ENCODE data around the gene SLC5A5. TPM values are rescaled to one million over a fixed set of nuclear protein-coding genes. Genes with fewer than 3 reads are reported as not detected.

SLC5A5 gene
- polyA plus RNA-seq, 1 of the 3 experiments (the other 2 are of a cell fraction), result 0.02 TPM

DNA sequence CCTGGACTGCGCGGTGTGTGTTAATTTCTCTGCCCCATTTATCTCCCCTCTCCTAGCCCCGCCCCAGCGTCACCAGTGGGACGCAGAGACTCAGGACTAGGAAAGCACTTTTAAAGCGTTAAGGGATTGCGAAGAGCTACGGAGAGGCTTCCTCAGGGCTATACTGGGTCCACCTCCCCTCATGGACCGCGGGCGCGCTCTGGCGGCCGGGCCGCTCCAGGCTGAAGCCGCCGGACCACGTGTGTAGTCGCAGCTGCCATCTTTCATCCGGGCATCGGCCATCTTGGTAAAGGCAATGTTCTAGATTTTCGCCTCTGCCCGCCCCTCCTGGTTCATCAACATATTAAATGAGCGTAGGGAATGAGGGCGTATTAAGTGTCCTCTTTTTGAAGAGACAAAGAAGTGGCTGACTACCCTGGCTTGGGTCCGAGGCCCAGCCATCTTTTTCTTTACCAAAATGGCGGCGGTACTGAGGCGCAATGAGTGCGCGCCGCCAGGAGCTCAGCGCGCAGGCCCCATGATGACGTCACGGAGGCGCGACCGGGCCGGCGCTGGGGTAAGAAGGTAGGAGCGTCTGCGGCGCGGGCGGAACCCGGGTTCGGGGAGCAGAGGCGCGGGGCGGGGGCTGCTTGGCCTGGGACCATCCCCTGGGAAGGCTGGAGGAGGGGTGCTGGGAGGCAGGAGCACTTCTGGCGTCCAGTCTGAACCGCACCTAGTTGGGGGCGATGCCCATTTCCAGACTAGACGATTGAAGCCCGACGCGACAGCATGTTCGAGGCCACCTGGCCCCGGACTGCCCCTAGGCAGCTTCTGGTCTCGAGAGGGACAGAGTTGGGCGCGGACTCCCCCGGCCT, 61.0 kb downstream of the SLC5A5 start, which contains the start of gene CCDC124 (continued):
- TF ChIP-seq POLR2AphosphoS5 (IDR thresholded peaks at IDR 0.05; ENCODE audit: low read depth, low read length) (peak; percentile 88), SIN3A (IDR thresholded peaks at IDR 0.05; ENCODE audit: borderline replicate concordance, low read depth, low read length) (no peak), USF1 (IDR thresholded peaks at IDR 0.05; ENCODE audit: borderline replicate concordance, low read depth) (peak; percentile 95), RXRA (IDR thresholded peaks at IDR 0.05; ENCODE audit: borderline replicate concordance, low read depth) (no peak)
- TF ChIP-seq, protein P1, sequence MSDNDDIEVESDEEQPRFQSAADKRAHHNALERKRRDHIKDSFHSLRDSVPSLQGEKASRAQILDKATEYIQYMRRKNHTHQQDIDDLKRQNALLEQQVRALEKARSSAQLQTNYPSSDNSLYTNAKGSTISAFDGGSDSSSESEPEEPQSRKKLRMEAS (IDR thresholded peaks at IDR 0.05; ENCODE audit: low read depth), result peak; percentile 97
- TF ChIP-seq, protein P2, sequence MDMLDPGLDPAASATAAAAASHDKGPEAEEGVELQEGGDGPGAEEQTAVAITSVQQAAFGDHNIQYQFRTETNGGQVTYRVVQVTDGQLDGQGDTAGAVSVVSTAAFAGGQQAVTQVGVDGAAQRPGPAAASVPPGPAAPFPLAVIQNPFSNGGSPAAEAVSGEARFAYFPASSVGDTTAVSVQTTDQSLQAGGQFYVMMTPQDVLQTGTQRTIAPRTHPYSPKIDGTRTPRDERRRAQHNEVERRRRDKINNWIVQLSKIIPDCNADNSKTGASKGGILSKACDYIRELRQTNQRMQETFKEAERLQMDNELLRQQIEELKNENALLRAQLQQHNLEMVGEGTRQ (IDR thresholded peaks at IDR 0.05; ENCODE audit: borderline replicate concordance, low read depth, low read length), result no peak; the same call in 1 of the 2 replicates
- TF ChIP-seq, protein P3, sequence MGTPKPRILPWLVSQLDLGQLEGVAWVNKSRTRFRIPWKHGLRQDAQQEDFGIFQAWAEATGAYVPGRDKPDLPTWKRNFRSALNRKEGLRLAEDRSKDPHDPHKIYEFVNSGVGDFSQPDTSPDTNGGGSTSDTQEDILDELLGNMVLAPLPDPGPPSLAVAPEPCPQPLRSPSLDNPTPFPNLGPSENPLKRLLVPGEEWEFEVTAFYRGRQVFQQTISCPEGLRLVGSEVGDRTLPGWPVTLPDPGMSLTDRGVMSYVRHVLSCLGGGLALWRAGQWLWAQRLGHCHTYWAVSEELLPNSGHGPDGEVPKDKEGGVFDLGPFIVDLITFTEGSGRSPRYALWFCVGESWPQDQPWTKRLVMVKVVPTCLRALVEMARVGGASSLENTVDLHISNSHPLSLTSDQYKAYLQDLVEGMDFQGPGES (IDR thresholded peaks at IDR 0.05; ENCODE audit: low read depth, low read length), result no peak

DNA sequence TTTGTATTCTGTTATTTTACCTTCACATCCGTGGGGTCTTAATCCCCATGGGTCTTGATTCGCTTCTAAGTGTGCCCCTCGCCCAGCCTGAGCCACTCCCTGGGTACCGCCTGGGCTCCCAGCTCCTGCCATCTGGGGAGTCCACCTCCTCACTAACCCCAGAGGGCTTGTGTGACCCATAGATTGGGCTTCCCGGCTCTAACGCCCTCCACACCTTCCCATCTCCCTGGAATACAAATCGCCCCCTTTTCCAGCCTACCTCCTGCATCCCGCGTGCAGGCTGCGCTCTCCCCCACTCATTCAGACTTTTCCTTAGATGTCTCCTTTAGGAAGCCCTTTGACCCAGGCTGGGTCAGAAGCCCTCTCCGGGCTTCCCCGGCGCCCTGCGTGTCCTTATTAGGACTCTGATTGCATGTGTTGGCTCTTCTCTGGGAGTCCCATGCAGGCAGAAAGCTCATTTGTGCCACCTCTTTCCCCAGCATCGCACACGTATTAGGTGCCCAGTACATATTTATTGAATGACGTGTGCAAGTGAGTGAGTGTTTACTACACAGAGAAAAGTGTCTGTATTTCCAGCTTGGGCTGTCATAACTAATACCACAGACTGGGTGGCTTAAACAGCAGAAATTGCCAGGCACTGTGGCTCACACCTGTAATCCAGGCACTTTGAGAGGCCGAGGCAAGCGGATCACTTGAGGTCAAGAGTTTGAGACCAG, 61.8 kb downstream of the SLC5A5 start:
- Histone ChIP-seq H4K20me1 (ENCODE audit: insufficient read depth) (peaks cover 6% of the 10 kb centered on the region; the same call in 1 of the 2 replicates), H3K4me2 (peak overlapping the region; percentile 96), H2AFZ (ENCODE audit: low read depth) (peak overlapping the region; percentile 94; the same call in 1 of the 2 replicates), H3K4me3 (ENCODE audit: low read depth in 2 of 2, low read length in 1 of 2) (peak overlapping the region; percentile 71 to 85), H3K9me2 (no peaks in the 10 kb centered on the region), H3K79me2 (ENCODE audit: insufficient read depth) (peaks cover 22% of the 10 kb centered on the region), H3K9me3 (no peaks in the 10 kb centered on the region), H3K27ac (ENCODE audit: low read depth in 2 of 2, low read length in 1 of 2) (no peak overlapping the region; a peak in 1 of 4 replicates), H3K36me3 (replicated peaks in 1 of 2; ENCODE audit: control insufficient read depth in 1 of 2, insufficient read depth in 2 of 2, low read length in 1 of 2) (no peaks in the 10 kb centered on the region), H3K9ac (peak overlapping the region; percentile 87), H3K27me3 (ENCODE audit: insufficient read depth) (no peaks in the 10 kb centered on the region), H3K4me1 (ENCODE audit: control insufficient read depth in 1 of 2, insufficient read depth in 2 of 2, low read depth in 1 of 2, low read length in 1 of 2) (peaks cover 0 to 10% of the 10 kb centered on the region in 2 experiments; a peak in 1 of 4 replicates), H3F3A (replicated peaks; ENCODE audit: insufficient read depth) (no peaks in the 10 kb centered on the region)
- CTCF ChIA-PET, result interaction anchor here (0.6 to 21.7 kb wide), 24 partner anchors 12 to 227 kb away, joined by 3 to 464 read pairs (median 4); partner anchors contain the start of genes PIK3R2, RPL18A and SLC5A5
- POLR2A ChIA-PET, result interaction anchor here (1.4 to 2.4 kb wide), 2 partner anchors 69 to 73 kb away, joined by 12 to 27 read pairs; partner anchors contain the start of gene RPL18A
- WGBS (ENCODE audit: low lambda C conversion rate), result 26% methylated on average over 19 of the region's 19 CpGs
- no peak for DNase-seq
- no peak for TF ChIP-seq EP300 (IDR thresholded peaks at IDR 0.05; ENCODE audit: borderline replicate concordance in 1 of 2, low read depth in 1 of 2, low read length in 1 of 2)
- TF ChIP-seq, protein P2 (IDR thresholded peaks at IDR 0.05; ENCODE audit: borderline replicate concordance, low read depth, low read length), result no peak
- TF ChIP-seq TEAD4 (IDR thresholded peaks at IDR 0.05; ENCODE audit: borderline replicate concordance, insufficient read depth), result no peak
- no peak for TF ChIP-seq SIN3A (IDR thresholded peaks at IDR 0.05; ENCODE audit: borderline replicate concordance, low read depth, low read length)
- no peak for TF ChIP-seq USF1 (IDR thresholded peaks at IDR 0.05; ENCODE audit: borderline replicate concordance, low read depth)
- TF ChIP-seq TCF12 (IDR thresholded peaks at IDR 0.05), result no peak
- no peak for TF ChIP-seq ZBTB33 (IDR thresholded peaks at IDR 0.05; ENCODE audit: borderline replicate concordance, low read depth)
- TF ChIP-seq REST (IDR thresholded peaks at IDR 0.05; ENCODE audit: low read depth, low read length), result no peak
